HEK293T (cell line): Measurements from ENCODE around the gene AGAP2.

Source experiments
- CTCF ChIA-PET: fragments of 350-600 bp; formaldehyde crosslinking; extraction: SDS; loops from one replicate; lab custom pipeline; 2021; ENCODE audit warnings: antibody characterized with exemption, inconsistent platforms; lab: Yijun Ruan, JAX
- POLR2A ChIA-PET: fragments of 350-600 bp; formaldehyde crosslinking; extraction: SDS; loops from one replicate; lab custom pipeline; 2020; ENCODE audit warnings: antibody characterized with exemption, inconsistent platforms; lab: Yijun Ruan, JAX
- DNase-seq: peaks from one replicate; pipeline ENCODE4 v3.0.0; 2012; ENCODE audit warnings: mixed read lengths; ENCODE audit errors: extremely low spot score
- ARNT ChIP-seq: fragments of 450-650 bp; IDR thresholded peaks from 2 replicates; pipeline ENCODE4 v1.6.1; 2017; ENCODE audit warnings: mild to moderate bottlenecking
- BHLHE40 ChIP-seq: fragments of 450-650 bp; IDR thresholded peaks from 2 replicates; pipeline ENCODE4 v1.6.1; 2016; ENCODE audit warnings: mild to moderate bottlenecking, moderate library complexity, borderline replicate concordance
- CTBP1 ChIP-seq: fragments of 450-650 bp; IDR thresholded peaks from 2 replicates; pipeline ENCODE4 v1.6.1; 2016; ENCODE audit warnings: borderline replicate concordance
- ELF4 ChIP-seq: fragments of 450-650 bp; IDR thresholded peaks from 2 replicates; pipeline ENCODE4 v1.6.1; 2017; ENCODE audit warnings: antibody characterized with exemption
- FOXA1 ChIP-seq: fragments of 450-650 bp; IDR thresholded peaks from 2 replicates; pipeline ENCODE4 v1.6.1; 2016; ENCODE audit warnings: mild to moderate bottlenecking
- FOXK2 ChIP-seq: fragments of 450-650 bp; IDR thresholded peaks from 2 replicates; pipeline ENCODE4 v1.6.1; 2016; ENCODE audit warnings: mild to moderate bottlenecking
- FOXM1 ChIP-seq: fragments of 450-650 bp; IDR thresholded peaks from 2 replicates; pipeline ENCODE4 v1.6.1; 2017; ENCODE audit warnings: mild to moderate bottlenecking, borderline replicate concordance
- HDGF ChIP-seq: fragments of 450-650 bp; IDR thresholded peaks from 2 replicates; pipeline ENCODE4 v1.6.1; 2017; ENCODE audit warnings: antibody characterized with exemption, borderline replicate concordance
- L3MBTL2 ChIP-seq: fragments of 450-650 bp; conservative IDR thresholded peaks from 2 replicates; pipeline ENCODE4 v1.6.1; 2016; ENCODE audit warnings: mild to moderate bottlenecking
- LEF1 ChIP-seq: fragments of 450-650 bp; IDR thresholded peaks from 2 replicates; pipeline ENCODE4 v1.6.1; 2017; ENCODE audit warnings: mild to moderate bottlenecking, borderline replicate concordance
- NFRKB ChIP-seq: fragments of 450-650 bp; IDR thresholded peaks from 2 replicates; pipeline ENCODE4 v1.6.1; 2016; ENCODE audit warnings: mild to moderate bottlenecking, moderate library complexity
- SP1 ChIP-seq: fragments of 450-650 bp; IDR thresholded peaks from 2 replicates; pipeline ENCODE4 v1.6.1; 2017
- SUZ12 ChIP-seq: fragments of 450-650 bp; IDR thresholded peaks from 2 replicates; pipeline ENCODE4 v1.6.1; 2016; ENCODE audit warnings: mild to moderate bottlenecking
- TARDBP ChIP-seq: fragments of 450-650 bp; IDR thresholded peaks from 2 replicates; pipeline ENCODE4 v1.6.1; 2016
- ZNF384 ChIP-seq: fragments of 450-650 bp; IDR thresholded peaks from 2 replicates; pipeline ENCODE4 v1.6.1; 2016
- TF ChIP-seq, protein P1 (sequence below): fragments of 450-650 bp; IDR thresholded peaks from 2 replicates; pipeline ENCODE4 v1.6.1; 2016

Gene AGAP2

DNA sequence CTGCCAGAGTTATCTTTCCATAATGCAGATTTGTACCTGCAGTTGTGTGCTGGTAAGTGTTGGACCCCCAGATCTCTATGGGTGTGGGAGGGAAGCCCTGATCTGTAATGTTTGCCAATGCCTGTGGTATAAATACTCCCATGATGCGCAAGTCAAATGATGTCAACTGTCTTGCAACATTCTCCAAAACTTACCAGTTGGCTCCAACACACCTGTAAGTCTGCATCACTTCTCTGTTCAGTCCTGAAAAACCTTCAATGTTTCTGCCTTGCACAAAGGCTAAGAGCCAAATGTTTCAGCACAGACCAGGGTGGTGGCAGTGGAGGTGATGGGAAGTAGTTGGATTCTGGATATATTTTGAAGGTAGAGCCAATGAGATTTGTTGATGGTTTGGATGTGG, 41.5 kb downstream of the AGAP2 start:
- ChIA-PET POLR2A (no interaction called here), CTCF (no interaction called here)
- no peak for TF ChIP-seq FOXK2
- TF ChIP-seq FOXA1 = no peak
- TF ChIP-seq SUZ12 = no peak
- no peak for TF ChIP-seq ELF4
- TF ChIP-seq, protein P1, sequence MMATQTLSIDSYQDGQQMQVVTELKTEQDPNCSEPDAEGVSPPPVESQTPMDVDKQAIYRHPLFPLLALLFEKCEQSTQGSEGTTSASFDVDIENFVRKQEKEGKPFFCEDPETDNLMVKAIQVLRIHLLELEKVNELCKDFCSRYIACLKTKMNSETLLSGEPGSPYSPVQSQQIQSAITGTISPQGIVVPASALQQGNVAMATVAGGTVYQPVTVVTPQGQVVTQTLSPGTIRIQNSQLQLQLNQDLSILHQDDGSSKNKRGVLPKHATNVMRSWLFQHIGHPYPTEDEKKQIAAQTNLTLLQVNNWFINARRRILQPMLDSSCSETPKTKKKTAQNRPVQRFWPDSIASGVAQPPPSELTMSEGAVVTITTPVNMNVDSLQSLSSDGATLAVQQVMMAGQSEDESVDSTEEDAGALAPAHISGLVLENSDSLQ = no peak
- no peak for TF ChIP-seq SP1
- no peak for TF ChIP-seq ARNT
- TF ChIP-seq CTBP1 = no peak
- no peak for TF ChIP-seq TARDBP
- TF ChIP-seq L3MBTL2 = no peak
- TF ChIP-seq BHLHE40 = no peak
- TF ChIP-seq NFRKB = no peak
- no peak for TF ChIP-seq HDGF
- no peak for TF ChIP-seq FOXM1
- TF ChIP-seq LEF1 = no peak
- no peak for TF ChIP-seq ZNF384
- DNase-seq = no peak

DNA sequence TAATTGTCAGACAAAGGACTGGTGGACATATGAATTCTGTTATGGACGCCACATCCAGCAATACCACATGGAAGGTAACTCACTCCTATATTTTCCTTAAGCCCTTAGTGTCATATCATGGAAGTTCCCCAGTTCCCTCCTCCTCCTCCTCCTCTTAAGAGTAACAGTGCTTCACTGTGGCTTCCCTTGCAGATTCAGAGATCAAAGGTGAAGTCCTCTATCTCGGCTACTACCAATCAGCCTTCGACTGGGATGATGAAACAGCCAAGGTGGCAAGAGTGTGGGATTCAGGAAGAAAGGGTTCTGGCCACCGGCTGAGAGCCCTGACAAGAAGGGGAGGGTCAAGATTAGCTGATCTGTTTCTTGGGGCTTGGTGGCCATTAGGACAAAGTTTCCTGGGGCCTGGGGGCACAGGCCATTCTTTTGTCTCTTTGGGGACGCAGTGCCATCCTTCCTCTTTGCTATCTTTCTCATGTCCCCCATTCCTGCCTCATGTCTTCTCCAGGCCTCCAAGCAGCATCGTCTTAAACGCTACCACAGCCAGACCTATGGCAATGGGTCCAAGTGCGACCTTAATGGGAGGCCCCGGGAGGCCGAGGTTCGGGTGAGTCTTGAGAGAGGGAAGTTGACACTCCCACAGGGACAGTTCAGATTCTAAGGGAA, 42.6 kb downstream of the AGAP2 start:
- ChIA-PET CTCF (no interaction called here), POLR2A (no interaction called here)
- TF ChIP-seq ELF4 = no peak
- TF ChIP-seq NFRKB = no peak
- no peak for TF ChIP-seq CTBP1
- TF ChIP-seq TARDBP = no peak
- TF ChIP-seq FOXA1 = no peak
- no peak for TF ChIP-seq SUZ12
- TF ChIP-seq SP1 = no peak
- no peak for TF ChIP-seq BHLHE40
- no peak for TF ChIP-seq ARNT
- no peak for TF ChIP-seq FOXK2
- TF ChIP-seq HDGF = no peak
- no peak for TF ChIP-seq FOXM1
- no peak for TF ChIP-seq LEF1
- no peak for TF ChIP-seq L3MBTL2
- TF ChIP-seq ZNF384 = no peak
- TF ChIP-seq, protein P1 = no peak
- DNase-seq = no peak

DNA sequence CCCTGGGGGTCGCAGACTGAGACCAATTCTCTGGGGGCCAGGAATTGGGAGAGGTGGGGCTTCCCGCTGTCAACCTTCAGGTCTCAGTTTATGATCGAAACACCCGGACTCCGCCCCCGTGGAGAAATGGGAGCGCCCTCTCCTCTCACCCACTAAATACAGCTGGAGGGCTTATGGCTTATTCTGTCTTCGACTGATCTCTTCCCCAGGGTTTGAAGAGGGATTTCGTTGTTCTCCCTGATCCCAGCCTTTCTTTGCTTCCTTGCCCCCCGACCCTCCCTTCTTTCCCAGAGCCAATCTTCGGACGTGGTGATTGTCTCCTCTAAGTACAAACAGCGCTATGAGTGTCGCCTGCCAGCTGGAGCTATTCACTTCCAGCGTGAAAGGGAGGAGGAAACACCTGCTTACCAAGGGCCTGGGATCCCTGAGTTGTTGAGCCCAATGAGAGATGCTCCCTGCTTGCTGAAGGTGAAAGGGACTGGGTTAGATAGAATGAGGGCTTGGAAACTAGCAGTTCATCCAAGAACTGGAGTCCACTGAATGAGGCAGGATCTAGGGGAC, 44.0 kb downstream of the AGAP2 start:
- POLR2A ChIA-PET = interaction anchor here (0.8 to 1.6 kb wide), 4 partner anchors 10 to 111 kb away, joined by 3 to 4 read pairs (median 4); no protein-coding TSS in a partner anchor

DNA sequence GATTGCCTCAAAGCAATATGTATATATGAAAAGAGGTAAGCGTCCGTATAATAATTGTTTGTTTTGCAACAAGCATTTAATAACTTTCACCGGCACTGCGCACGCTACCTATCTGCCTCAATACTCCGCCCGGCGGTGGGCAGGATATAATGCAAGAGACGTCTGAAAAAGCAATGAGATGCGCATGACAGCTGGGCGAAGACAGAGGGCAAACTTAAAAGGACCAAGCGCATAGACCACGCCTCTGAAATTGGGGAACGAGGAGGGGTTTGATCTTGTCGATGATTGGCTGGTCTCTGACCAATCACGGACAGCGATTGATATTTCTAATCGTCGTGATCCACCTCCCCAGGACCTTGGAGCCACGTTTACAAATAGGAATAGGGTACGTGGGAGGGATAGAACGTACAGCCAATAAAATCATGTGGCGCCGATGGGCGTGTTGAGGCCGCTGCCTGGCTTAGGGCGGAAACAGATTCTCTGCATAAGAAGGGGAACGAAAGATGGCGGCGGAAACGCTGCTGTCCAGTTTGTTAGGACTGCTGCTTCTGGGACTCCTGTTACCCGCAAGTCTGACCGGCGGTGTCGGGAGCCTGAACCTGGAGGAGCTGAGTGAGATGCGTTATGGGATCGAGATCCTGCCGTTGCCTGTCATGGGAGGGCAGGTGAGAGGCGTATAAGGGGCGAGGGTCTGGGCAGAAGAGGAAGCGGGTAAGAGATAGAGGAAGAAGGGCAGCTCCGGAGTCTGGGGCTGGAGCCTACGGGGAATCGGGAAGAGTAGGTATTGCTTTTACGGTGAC, 44.7 kb downstream of the AGAP2 start, which contains the start of gene OS9:
TSS of gene OS9 (plus strand) at position 474 of the 800 bp plus-strand sequence. CDS start at position 504, 30 bp downstream.
- CTCF ChIA-PET = interaction anchor here (1.2 to 1.5 kb wide), 3 partner anchors 11 to 49 kb away, joined by 3 to 5 read pairs (median 4); no protein-coding TSS in a partner anchor
- peak; percentile 96 for DNase-seq
- peak; percentile 65; the same call in 1 of the 2 replicates for TF ChIP-seq ELF4
- no peak for TF ChIP-seq FOXA1
- TF ChIP-seq LEF1 = no peak
- 0 out of 2 replicates have a peak, but pooled peaks have one; percentile 26 for TF ChIP-seq NFRKB
- no peak for TF ChIP-seq TARDBP
- no peak for TF ChIP-seq SUZ12
- TF ChIP-seq, protein P1 = peak; percentile 98
- no peak for TF ChIP-seq BHLHE40
- no peak for TF ChIP-seq FOXK2
- TF ChIP-seq ZNF384 = no peak
- TF ChIP-seq L3MBTL2 = no peak; the same call in 1 of the 2 replicates
- no peak for TF ChIP-seq FOXM1
- no peak for TF ChIP-seq SP1
- no peak for TF ChIP-seq ARNT
- no peak for TF ChIP-seq CTBP1
- POLR2A ChIA-PET = interaction anchor here (0.8 to 1.6 kb wide), 6 partner anchors 11 to 111 kb away, joined by 3 to 4 read pairs (median 4); partner anchors contain the start of gene ARHGEF25

More for the DNA sequence above, 44.0 kb downstream of the AGAP2 start:
- DNase-seq = no peak
- TF ChIP-seq FOXM1 (no peak), BHLHE40 (no peak), L3MBTL2 (no peak), ELF4 (no peak), SUZ12 (no peak), FOXK2 (no peak), NFRKB (no peak), LEF1 (no peak), ZNF384 (no peak), ARNT (no peak)
- CTCF ChIA-PET = no interaction called here

DNA sequence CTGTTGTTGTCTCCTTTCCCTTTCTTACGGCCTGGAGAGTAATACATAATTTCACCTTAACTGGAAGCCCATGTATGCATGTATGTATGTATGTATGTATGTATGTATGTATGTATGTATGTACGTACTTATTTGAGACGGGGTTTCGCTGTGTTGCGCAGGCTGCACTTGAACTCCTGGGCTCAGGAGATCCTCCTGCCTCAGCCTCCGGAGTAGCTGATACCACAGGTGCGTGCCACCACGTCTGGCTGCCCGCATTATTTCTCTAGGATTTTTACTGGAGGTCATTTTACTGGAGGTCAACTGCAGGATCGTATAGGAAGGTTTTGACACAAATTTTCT, 45.3 kb downstream of the AGAP2 start:
- TF ChIP-seq FOXK2 (no peak), FOXM1 (no peak), LEF1 (no peak), HDGF (no peak), TARDBP (no peak), NFRKB (no peak), FOXA1 (no peak), ELF4 (no peak), L3MBTL2 (no peak), CTBP1 (no peak), ZNF384 (no peak), SUZ12 (no peak), SP1 (no peak), ARNT (no peak), BHLHE40 (no peak)
- TF ChIP-seq, protein P1 = no peak
- ChIA-PET CTCF (interaction anchor here (1.2 to 1.5 kb wide), 3 partner anchors 10 to 49 kb away, joined by 3 to 5 read pairs (median 4); no protein-coding TSS in a partner anchor), POLR2A (interaction anchor here (0.9 to 1.2 kb wide), 2 partner anchors 44 to 82 kb away, joined by 3 to 4 read pairs; partner anchors contain the start of gene ARHGEF25)
- no peak for DNase-seq
